ENCODE data around the gene POLR2E. TPM values are rescaled to one million over a fixed set of nuclear protein-coding genes. Genes with fewer than 3 reads are reported as not detected.

The POLR2E gene
- total and polyA plus RNA-seq, 10 of the 15 experiments (the other 5 are each of a cell fraction or from before 2014, with no cell fraction given) = 4.0 to 487 (median 200) TPM

- TF ChIP-seq ZNF384 (IDR thresholded peaks at IDR 0.05; ENCODE audit: borderline replicate concordance, low read depth, low read length) = no peak
Observed at GRCh38 chr19:1046836-1047695, 48.1 kb downstream of the POLR2E start (continued).

- POLR2A ChIA-PET = no interaction called here
- H3K4me2 ChIP-seq (ENCODE audit: control insufficient read depth, insufficient read depth) = no peak overlapping the region
- no peaks in the 10 kb centered on the region for H3K9me3 ChIP-seq (replicated peaks; ENCODE audit: control insufficient read depth, insufficient read depth, low read length)
- RAD21 ChIA-PET (ENCODE audit: unreplicated experiment) = interaction anchor here (0.7 kb wide), 1 partner anchor 19 kb away, joined by 3 read pairs; no protein-coding TSS in a partner anchor
- H3K9ac ChIP-seq (ENCODE audit: control insufficient read depth, insufficient read depth, low read length) = no peak overlapping the region
- H3K79me2 ChIP-seq (ENCODE audit: control insufficient read depth, insufficient read depth, low read length) = no peaks in the 10 kb centered on the region
- FAIRE-seq (no peak), ATAC-seq (no peak), DNase-seq (ENCODE audit: low read depth, low spot score) (no peak)
- BruUV-seq (replicated peaks) = no TSS peak
- no peak overlapping the region for H2AFZ ChIP-seq (ENCODE audit: control insufficient read depth, low read depth, low read length)
- SMC1A ChIA-PET (ENCODE audit: uncharacterized antibody, unreplicated experiment) = no interaction called here
- no peaks in the 10 kb centered on the region for H3K27me3 ChIP-seq (replicated peaks in 1 of 2; ENCODE audit: control insufficient read depth in 2 of 2, insufficient read depth in 2 of 2, low read length in 1 of 2)
- in situ Hi-C loops (cut with MboI) = no loop called here
- 80% methylated on average over 27 of the region's 33 CpGs for WGBS (ENCODE audit: insufficient coverage, insufficient replicate concordance, low lambda C conversion rate, missing lambda C conversion rate)
- H3K36me3 ChIP-seq (ENCODE audit: control insufficient read depth in 2 of 2, insufficient read depth in 2 of 2, low read length in 1 of 2) = peaks cover 0 to 1% of the 10 kb centered on the region in 2 experiments; a peak in 1 of 4 replicates
- no peak overlapping the region for H3K27ac ChIP-seq (ENCODE audit: control insufficient read depth, insufficient read depth)
- H4K20me1 ChIP-seq (ENCODE audit: control insufficient read depth, insufficient read depth) = no peaks in the 10 kb centered on the region
- peaks cover 1% of the 10 kb centered on the region; the same call in 1 of the 2 replicates for H3K4me1 ChIP-seq (ENCODE audit: control insufficient read depth, insufficient read depth, low read length)
- CTCF ChIA-PET = interaction anchor here (1.3 kb wide), 1 partner anchor 177 kb away, joined by 3 read pairs; no protein-coding TSS in a partner anchor
- intact Hi-C loops (cut with micrococcal nuclease; ENCODE audit: unreplicated experiment) = no loop called here
- TF ChIP-seq CHD2 (IDR thresholded peaks at IDR 0.05; ENCODE audit: borderline replicate concordance, low read depth, low read length) (no peak), BCL11A (IDR thresholded peaks at IDR 0.05; ENCODE audit: low read depth, low read length) (no peak), ESRRA (IDR thresholded peaks at IDR 0.05; ENCODE audit: low read length) (no peak)
- no peak overlapping the region for H3K4me3 ChIP-seq
Observed at GRCh38 chr19:1046117-1046626, 49.0 kb downstream of the POLR2E start.

All from GM12878 (cell line).